ENCODE results near the gene YPEL2. TPM values are rescaled to one million over a fixed set of nuclear protein-coding genes. Genes with fewer than 3 reads are reported as not detected.
A peak's percentile ranks its signal among the peaks of the same experiment; 100 is the strongest.
"Not testable (repeated sequence)": the region's sequence is repeated elsewhere in the genome, so short reads cannot be mapped to it uniquely, and the experiment has no call there.

Gene YPEL2
- total and polyA plus RNA-seq, 4 donors, result 16.8 to 54.0 (median 30.7) TPM

- H3K36me3 ChIP-seq (ENCODE audit: control insufficient read depth in 1 of 2, insufficient read depth in 2 of 2, low read length in 1 of 2), result no peaks in the 10 kb centered on the region
- intact Hi-C loops (cut with DNase I), result no loop called here
- 31 to 33% methylated on average over 2 of the region's 2 CpGs for WGBS, 2 donors
- no peaks in the 10 kb centered on the region for H3K9me3 ChIP-seq (ENCODE audit: control insufficient read depth, low read length)
- H3K4me1 ChIP-seq (ENCODE audit: control insufficient read depth in 1 of 2, insufficient read depth in 2 of 2, low read length in 2 of 2), result no peaks in the 10 kb centered on the region
- no peak overlapping the region for H3K27ac ChIP-seq (ENCODE audit: low read depth in 1 of 2, low read length in 2 of 2)
- H3K27me3 ChIP-seq (ENCODE audit: control insufficient read depth in 1 of 2, insufficient read depth in 2 of 2, low read length in 1 of 2), result no peaks in the 10 kb centered on the region
- DNase-seq, result no peak
- no peak overlapping the region for H3K4me3 ChIP-seq (ENCODE audit: low read length in 2 of 2)
- no peak for ATAC-seq (ENCODE audit: low FRiP score)
These were observed 32.9 kb upstream of the YPEL2 start for GRCh38 chr17:59298521-59298920.

GRCh38 chr17:59299400-59300092, 31.9 kb upstream of the YPEL2 start:
- H3K27ac ChIP-seq (ENCODE audit: low read depth in 1 of 2, low read length in 2 of 2), result no peak overlapping the region
- H3K9me3 ChIP-seq (ENCODE audit: control insufficient read depth, low read length), result peaks cover 2% of the 10 kb centered on the region
- ATAC-seq (ENCODE audit: low FRiP score) (no peak), DNase-seq (no peak)
- H3K4me3 ChIP-seq (ENCODE audit: low read length in 2 of 2), result no peak overlapping the region
- H3K27me3 ChIP-seq (ENCODE audit: control insufficient read depth in 1 of 2, insufficient read depth in 2 of 2, low read length in 1 of 2), result no peaks in the 10 kb centered on the region
- WGBS, 2 donors, result 76 to 92% methylated on average over 2 of the region's 2 CpGs
- H3K4me1 ChIP-seq (ENCODE audit: control insufficient read depth in 1 of 2, insufficient read depth in 2 of 2, low read length in 2 of 2), result no peaks in the 10 kb centered on the region
- intact Hi-C loops (cut with DNase I), result no loop called here
- no peaks in the 10 kb centered on the region for H3K36me3 ChIP-seq (ENCODE audit: control insufficient read depth in 1 of 2, insufficient read depth in 2 of 2, low read length in 1 of 2)

DNA sequence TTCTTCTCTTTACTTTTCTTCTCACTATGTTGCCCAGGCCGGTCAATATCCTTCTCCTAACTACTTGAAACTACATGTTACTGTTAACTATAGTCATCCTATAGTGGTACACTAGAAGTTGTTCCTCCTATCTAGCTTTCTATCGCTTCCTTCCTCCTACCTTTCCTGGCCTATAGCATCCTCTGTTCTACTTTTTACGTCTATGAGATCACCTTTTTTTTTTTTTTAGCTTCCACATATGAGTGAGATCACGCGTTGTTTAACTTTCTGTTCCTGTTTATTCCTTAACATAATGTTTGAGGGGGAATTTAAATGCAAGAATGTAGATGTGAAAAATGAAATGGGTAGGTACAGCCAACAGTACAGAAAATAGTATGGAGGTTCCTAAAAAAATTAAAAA, 30.5 kb upstream of the YPEL2 start:
- WGBS, 2 donors, result 87 to 88% methylated on average over 5 of the region's 5 CpGs
- Histone ChIP-seq H3K27me3 (ENCODE audit: control insufficient read depth in 1 of 2, insufficient read depth in 2 of 2, low read length in 1 of 2) (no peaks in the 10 kb centered on the region), H3K4me1 (ENCODE audit: control insufficient read depth in 1 of 2, insufficient read depth in 2 of 2, low read length in 2 of 2) (no peaks in the 10 kb centered on the region), H3K9me3 (ENCODE audit: control insufficient read depth, low read length) (peaks cover 2% of the 10 kb centered on the region), H3K27ac (ENCODE audit: low read depth in 1 of 2, low read length in 2 of 2) (no peak overlapping the region), H3K4me3 (ENCODE audit: low read length in 2 of 2) (no peak overlapping the region), H3K36me3 (ENCODE audit: control insufficient read depth in 1 of 2, insufficient read depth in 2 of 2, low read length in 1 of 2) (no peaks in the 10 kb centered on the region)
- no peak for ATAC-seq (ENCODE audit: low FRiP score)
- intact Hi-C loops (cut with DNase I), result no loop called here
- no peak for DNase-seq

DNA sequence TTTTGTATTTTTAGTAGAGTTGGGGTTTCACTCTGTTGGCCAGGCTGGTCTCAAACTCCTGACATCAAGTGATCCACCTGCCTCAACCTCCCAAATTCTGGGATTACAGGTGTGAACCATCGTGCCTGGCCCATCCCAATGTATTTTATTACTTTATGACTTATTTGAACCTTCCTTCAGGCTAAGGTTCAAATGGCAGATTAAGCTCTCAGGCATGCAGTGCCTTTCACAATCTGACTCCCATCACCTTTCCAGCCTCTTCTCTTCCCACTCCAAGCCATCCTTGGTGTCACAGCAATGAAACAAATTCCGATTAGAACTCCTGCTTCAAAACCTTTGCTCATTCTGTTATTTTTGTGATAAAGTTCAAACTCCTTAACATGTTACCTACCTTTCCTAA, 26.6 kb upstream of the YPEL2 start:
- no peaks in the 10 kb centered on the region for H3K36me3 ChIP-seq (ENCODE audit: control insufficient read depth in 1 of 2, insufficient read depth in 2 of 2, low read length in 1 of 2)
- DNase-seq (no peak), ATAC-seq (ENCODE audit: low FRiP score) (no peak)
- 88 to 97% methylated on average over 2 of the region's 2 CpGs for WGBS, 2 donors
- H3K27ac ChIP-seq (ENCODE audit: low read depth in 1 of 2, low read length in 2 of 2), result no peak overlapping the region
- H3K9me3 ChIP-seq (ENCODE audit: control insufficient read depth, low read length), result peaks cover 2% of the 10 kb centered on the region
- H3K27me3 ChIP-seq (ENCODE audit: control insufficient read depth in 1 of 2, insufficient read depth in 2 of 2, low read length in 1 of 2), result no peaks in the 10 kb centered on the region
- intact Hi-C loops (cut with DNase I), result loop anchor here in 1 of 2 donors (5.0 kb wide), 1 partner anchor 217 kb away; no protein-coding TSS in a partner anchor
- H3K4me1 ChIP-seq (ENCODE audit: control insufficient read depth in 1 of 2, insufficient read depth in 2 of 2, low read length in 2 of 2), result no peaks in the 10 kb centered on the region
- no peak overlapping the region for H3K4me3 ChIP-seq (ENCODE audit: low read length in 2 of 2)

GRCh38 chr17:59310263-59310920, 21.1 kb upstream of the YPEL2 start:
- H3K4me3 ChIP-seq (ENCODE audit: low read length in 2 of 2), result no peak overlapping the region
- H3K36me3 ChIP-seq (ENCODE audit: control insufficient read depth in 1 of 2, insufficient read depth in 2 of 2, low read length in 1 of 2), result no peaks in the 10 kb centered on the region
- no peaks in the 10 kb centered on the region for H3K27me3 ChIP-seq (ENCODE audit: control insufficient read depth in 1 of 2, insufficient read depth in 2 of 2, low read length in 1 of 2)
- 79% methylated on average over 6 of the region's 6 CpGs for WGBS, 2 donors
- no peak overlapping the region for H3K27ac ChIP-seq (ENCODE audit: low read depth in 1 of 2, low read length in 2 of 2)
- ATAC-seq (ENCODE audit: low FRiP score) (no peak), DNase-seq (no peak)
- H3K9me3 ChIP-seq (ENCODE audit: control insufficient read depth, low read length), result no peaks in the 10 kb centered on the region
- peaks cover 0 to 2% of the 10 kb centered on the region in 2 donors for H3K4me1 ChIP-seq (ENCODE audit: control insufficient read depth in 1 of 2, insufficient read depth in 2 of 2, low read length in 2 of 2)
- intact Hi-C loops (cut with DNase I), result loop anchor here in 1 of 2 donors (5.0 kb wide), 2 partner anchors 132 to 257 kb away; partner anchors contain the start of gene DHX40

GRCh38 chr17:59311051-59311468, 20.4 kb upstream of the YPEL2 start:
- Histone ChIP-seq H3K27me3 (ENCODE audit: control insufficient read depth in 1 of 2, insufficient read depth in 2 of 2, low read length in 1 of 2) (no peaks in the 10 kb centered on the region), H3K9me3 (ENCODE audit: control insufficient read depth, low read length) (no peaks in the 10 kb centered on the region), H3K27ac (ENCODE audit: low read depth in 1 of 2, low read length in 2 of 2) (no peak overlapping the region), H3K36me3 (ENCODE audit: control insufficient read depth in 1 of 2, insufficient read depth in 2 of 2, low read length in 1 of 2) (no peaks in the 10 kb centered on the region), H3K4me3 (ENCODE audit: low read length in 2 of 2) (no peak overlapping the region), H3K4me1 (ENCODE audit: control insufficient read depth in 1 of 2, insufficient read depth in 2 of 2, low read length in 2 of 2) (peaks cover 0 to 2% of the 10 kb centered on the region in 2 donors)
- DNase-seq (no peak), ATAC-seq (ENCODE audit: low FRiP score) (peak; percentile 89)
- WGBS, 2 donors, result 1 to 3% methylated on average over 5 of the region's 5 CpGs
- intact Hi-C loops (cut with DNase I), result loop anchor here in 1 of 2 donors (5.0 kb wide), 2 partner anchors 131 to 256 kb away; partner anchors contain the start of gene DHX40

DNA sequence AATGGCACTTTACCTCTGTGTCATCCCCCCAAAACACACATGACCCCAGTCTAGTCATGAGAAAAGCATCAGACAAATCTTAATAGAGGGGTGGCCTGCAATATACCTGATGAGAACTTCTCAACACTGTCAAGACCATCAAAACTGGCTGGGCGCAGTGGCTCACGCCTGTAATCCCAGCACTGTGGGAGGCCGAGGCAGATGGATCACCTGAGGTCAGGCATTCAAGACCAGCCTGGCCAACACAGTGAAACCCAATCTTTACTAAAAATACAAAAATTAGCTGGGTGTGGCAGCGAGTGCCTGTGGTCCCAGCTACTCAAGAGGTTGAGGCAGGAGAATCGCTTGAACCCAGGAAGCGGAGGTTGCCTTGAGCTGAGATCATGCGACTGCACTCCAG, 19.9 kb upstream of the YPEL2 start:
- DNase-seq; H3K27ac ChIP-seq (ENCODE audit: low read depth in 1 of 2, low read length in 2 of 2); H3K9me3 ChIP-seq (ENCODE audit: control insufficient read depth, low read length); H3K4me1 ChIP-seq (ENCODE audit: control insufficient read depth in 1 of 2, insufficient read depth in 2 of 2, low read length in 2 of 2); H3K36me3 ChIP-seq (ENCODE audit: control insufficient read depth in 1 of 2, insufficient read depth in 2 of 2, low read length in 1 of 2); H3K4me3 ChIP-seq (ENCODE audit: low read length in 2 of 2); H3K27me3 ChIP-seq (ENCODE audit: control insufficient read depth in 1 of 2, insufficient read depth in 2 of 2, low read length in 1 of 2); ATAC-seq (ENCODE audit: low FRiP score): not testable (repeated sequence)
- intact Hi-C loops (cut with DNase I), result loop anchor here in 1 of 2 donors (5.0 kb wide), 2 partner anchors 131 to 256 kb away; partner anchors contain the start of gene DHX40
- 71 to 75% methylated on average over 7 of the region's 7 CpGs for WGBS, 2 donors

DNA sequence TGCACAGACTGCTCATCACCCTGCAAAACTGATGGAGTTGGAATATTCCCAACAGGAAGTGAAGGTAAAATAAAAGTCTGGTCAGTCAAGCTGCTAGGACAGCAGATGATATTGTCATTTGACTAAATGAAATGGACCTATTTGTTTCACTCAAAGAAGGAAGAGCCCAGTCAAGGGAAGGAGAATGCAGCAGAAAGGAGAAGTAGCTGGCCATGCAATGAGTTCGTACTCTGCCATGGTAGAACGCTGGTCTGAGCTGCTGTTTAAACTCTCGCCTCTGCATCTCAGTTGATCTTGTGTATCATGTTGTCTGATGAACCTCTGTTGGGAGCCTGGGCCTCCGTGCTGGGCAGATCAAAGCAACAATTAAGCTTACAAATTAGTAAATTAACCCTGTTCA, 15.6 kb upstream of the YPEL2 start:
- 79 to 86% methylated on average over 4 of the region's 4 CpGs for WGBS, 2 donors
- intact Hi-C loops (cut with DNase I), result no loop called here
- Histone ChIP-seq H3K27me3 (ENCODE audit: control insufficient read depth in 1 of 2, insufficient read depth in 2 of 2, low read length in 1 of 2) (no peaks in the 10 kb centered on the region), H3K4me1 (ENCODE audit: control insufficient read depth in 1 of 2, insufficient read depth in 2 of 2, low read length in 2 of 2) (peaks cover 0 to 2% of the 10 kb centered on the region in 2 donors), H3K9me3 (ENCODE audit: control insufficient read depth, low read length) (no peaks in the 10 kb centered on the region), H3K36me3 (ENCODE audit: control insufficient read depth in 1 of 2, insufficient read depth in 2 of 2, low read length in 1 of 2) (no peaks in the 10 kb centered on the region), H3K27ac (ENCODE audit: low read depth in 1 of 2, low read length in 2 of 2) (no peak overlapping the region), H3K4me3 (ENCODE audit: low read length in 2 of 2) (no peak overlapping the region)
- DNase-seq (no peak), ATAC-seq (ENCODE audit: low FRiP score) (no peak)

Measured in aorta (tissue), 5 donors.